Astrocyte (in vitro differentiated cells and primary cell): Measurements from ENCODE around the gene GABRA4.

Source experiments
- CTCF ChIP-seq: IDR thresholded peaks from 2 replicates; pipeline ENCODE4 v1.5.1; 2011; ENCODE audit warnings: low read depth, mild to moderate bottlenecking, inconsistent platforms, low read length, moderate library complexity; ENCODE audit not compliant: insufficient read depth
- EZH2 ChIP-seq: IDR thresholded peaks from 2 replicates; pipeline ENCODE4 v1.6.1; 2012; ENCODE audit warnings: mild to moderate bottlenecking, low read length, inconsistent platforms; ENCODE audit not compliant: insufficient read depth

- TF ChIP-seq EZH2 = no peak
- TF ChIP-seq CTCF = no peak
Observed at GRCh38 chr4:46958742-46959488, 34.5 kb downstream of the GABRA4 start.
